K562 (cell line): ENCODE data around the gene NEURL2. TPM values are rescaled to one million over a fixed set of nuclear protein-coding genes. Genes with fewer than 3 reads are reported as not detected.

Experiments
- ARID3A ChIP-seq: IDR thresholded peaks from 2 replicates; pipeline ENCODE4 v1.6.1; 2012; ENCODE audit warnings: low read depth, low read length, improper control_type of control experiment, borderline replicate concordance
- CTCF ChIP-seq, 3 experiments: IDR thresholded peaks in 2 of 3; conservative IDR thresholded peaks in 1 of 3; 2 replicates each; pipeline ENCODE4 v1.5.1; 2011 to 2012; ENCODE audit warnings: low read length in 3 of 3, mild to moderate bottlenecking in 3 of 3, control low read depth in 2 of 3, improper control_type of control experiment in 1 of 3, inconsistent platforms in 1 of 3, low read depth in 1 of 3, mixed read lengths in 1 of 3, moderate library complexity in 1 of 3; ENCODE audit not compliant: insufficient read depth in 2 of 3
- DDX20 ChIP-seq: fragments of 450-650 bp; IDR thresholded peaks from 2 replicates; pipeline ENCODE4 v1.6.1; 2016; ENCODE audit warnings: missing genetic modification characterization, low read depth, mild to moderate bottlenecking, missing compliant biosample characterization, moderate library complexity
- ESRRB ChIP-seq: fragments of 250-450 bp; sonication (Bioruptor Pico); IDR thresholded peaks from 2 replicates; pipeline ENCODE4 v1.5.0; 2020; ENCODE audit warnings: mild to moderate bottlenecking, moderate library complexity, borderline replicate concordance
- ETS2 ChIP-seq: IDR thresholded peaks from 2 replicates; pipeline ENCODE4 v1.6.1; 2016; ENCODE audit warnings: borderline replicate concordance, missing genetic modification characterization, mild to moderate bottlenecking, moderate library complexity, missing compliant biosample characterization; ENCODE audit not compliant: poor library complexity, severe bottlenecking
- HNRNPH1 ChIP-seq: fragments of 200-400 bp; formaldehyde crosslinking; optimal IDR thresholded peaks from 2 replicates; pipeline ENCODE3; 2017; ENCODE audit warnings: low read depth, mild to moderate bottlenecking, low read length, moderate library complexity
- MEF2A ChIP-seq: IDR thresholded peaks from 2 replicates; pipeline ENCODE4 v1.6.1; 2011; ENCODE audit warnings: low read depth, mild to moderate bottlenecking, low read length, moderate library complexity; ENCODE audit not compliant: control insufficient read depth
- NKRF ChIP-seq: fragments of 450-650 bp; IDR thresholded peaks from 2 replicates; pipeline ENCODE4 v1.6.1; 2016; ENCODE audit warnings: borderline replicate concordance
- RFX5 ChIP-seq: IDR thresholded peaks from 2 replicates; pipeline ENCODE4 v1.6.1; 2011; ENCODE audit warnings: low read depth, mild to moderate bottlenecking, improper control_type of control experiment, low read length
- RUNX1 ChIP-seq: sonication (generic); IDR thresholded peaks from 2 replicates; pipeline ENCODE4 v1.6.1; 2016; ENCODE audit warnings: antibody characterized with exemption, low read depth
- TRIM25 ChIP-seq: fragments of 450-650 bp; IDR thresholded peaks from 2 replicates; pipeline ENCODE4 v1.7.0; 2016; ENCODE audit warnings: borderline replicate concordance
- U2AF1 ChIP-seq: fragments of 200-400 bp; formaldehyde crosslinking; optimal IDR thresholded peaks from 2 replicates; pipeline ENCODE3; 2017; ENCODE audit warnings: mild to moderate bottlenecking, low read depth, low read length, moderate library complexity
- U2AF2 ChIP-seq: fragments of 200-400 bp; formaldehyde crosslinking; optimal IDR thresholded peaks from 2 replicates; pipeline ENCODE3; 2017; ENCODE audit warnings: low read depth, mild to moderate bottlenecking, low read length
- ZFX ChIP-seq: sonication (generic); formaldehyde crosslinking; IDR thresholded peaks from 2 replicates; pipeline ENCODE4 v1.8.0; 2022; ENCODE audit warnings: mild to moderate bottlenecking, missing genetic modification reagents, moderate library complexity
- ZNF282 ChIP-seq: sonication (generic); formaldehyde crosslinking; IDR thresholded peaks from 2 replicates; pipeline ENCODE4 v1.8.1; 2023; ENCODE audit warnings: missing genetic modification reagents
- ZNF384 ChIP-seq: IDR thresholded peaks from 2 replicates; pipeline ENCODE4 v1.6.1; 2012; ENCODE audit warnings: low read depth, low read length, improper control_type of control experiment
- ZNF740 ChIP-seq, 3 experiments: fragments of 200-800 bp in 1 of 3; sonication (Bioruptor generic) in 1 of 3; sonication (generic) in 1 of 3; formaldehyde crosslinking in 1 of 3; IDR thresholded peaks; 2 replicates each; pipeline versions ENCODE4 v1.6.1 to v1.8.0; 2016 to 2022; ENCODE audit warnings: mild to moderate bottlenecking in 2 of 3, missing compliant biosample characterization in 2 of 3, missing genetic modification characterization in 2 of 3, missing genetic modification reagents in 1 of 3
- polyA plus RNA-seq, 8 experiments: library from polyadenylated mRNA; depleted of rRNA in 4 of 8; stranded (reverse) in 5 of 8; unstranded in 3 of 8; fragments of >200 nt; fragmentation: Nextera tagmentation in 2 of 8; fragmentation: Illumina TruSeq in 1 of 8; extraction: Ambion mirVana in 2 of 8; extraction: Trizol in 1 of 8; gene quantifications; 2 replicates each; pipeline versions ENCODE4 v1.2.1 to v1.2.3, GENCODE V29; 2011 to 2014; ENCODE audit warnings: inconsistent platforms in 1 of 8, missing spikeins in 1 of 8
- total RNA-seq, 7 experiments: library from RNA; depleted of rRNA in 6 of 7; stranded (reverse); fragments of >200 nt in 6 of 7; fragmentation: Illumina TruSeq in 2 of 7; extraction: Trizol in 2 of 7; gene quantifications; 2 replicates each; pipeline versions ENCODE4 v1.2.1 to v1.2.3, GENCODE V29; 2011 to 2021; ENCODE audit warnings: low replicate concordance in 1 of 7

The NEURL2 gene
- total and polyA plus RNA-seq, 9 of the 15 experiments (the other 6 are each of a cell fraction or from before 2014, with no cell fraction given) = 0.22 to 1.9 (median 0.50) TPM; not detected in 1

- TF ChIP-seq ARID3A (no peak), ESRRB (CRISPR knock-in tag) (no peak), ZNF384 (no peak), DDX20 (tag) (no peak), U2AF1 (no peak), ETS2 (no peak), MEF2A (no peak), NKRF (0 out of 2 replicates have a peak, but pooled peaks have one; percentile 44), TRIM25 (no peak), RUNX1 (no peak), ZNF740 (CRISPR knock-in tag; IDR thresholded peaks at IDR 0.05) (no peak), ZNF740 (tag; IDR thresholded peaks at IDR 0.05) (no peak), ZNF282 (no peak), ZFX (no peak; the same call in 1 of the 2 replicates), U2AF2 (no peak), HNRNPH1 (no peak), CTCF (IDR thresholded peaks at IDR 0.05 in 2 of 3, conservative IDR thresholded peaks at IDR 0.05 in 1 of 3; ENCODE audit: insufficient read depth in 2 of 3, low read depth in 1 of 3, low read length in 3 of 3) (no peak), RFX5 (no peak)
Observed at GRCh38 chr20:45880988-45881788, 9.8 kb downstream of the NEURL2 start, which contains the start of gene ZSWIM1 (continued).
